Measurements from ENCODE around the gene SHROOM4.

The SHROOM4 gene

GRCh38 chrX:50705042-50705441, 109.0 kb downstream of the SHROOM4 start:
- no peak for DNase-seq

GRCh38 chrX:50704360-50704759, 109.6 kb downstream of the SHROOM4 start:
- no peak for DNase-seq

GRCh38 chrX:50700921-50701320, 113.1 kb downstream of the SHROOM4 start:
- no peak for DNase-seq

- no peak for DNase-seq
These were observed 115.0 kb downstream of the SHROOM4 start for GRCh38 chrX:50698944-50699343.

GRCh38 chrX:50697691-50698090, 116.3 kb downstream of the SHROOM4 start:
- DNase-seq: no peak

- DNase-seq: no peak
These were observed 122.2 kb downstream of the SHROOM4 start for GRCh38 chrX:50691820-50692219.

GRCh38 chrX:50684871-50685270, 129.1 kb downstream of the SHROOM4 start:
- no peak for DNase-seq

GRCh38 chrX:50680990-50681389, 133.0 kb downstream of the SHROOM4 start:
- DNase-seq: no peak

- no peak for DNase-seq
These were observed 136.2 kb downstream of the SHROOM4 start for GRCh38 chrX:50677789-50678188.

GRCh38 chrX:50671661-50672060, 142.3 kb downstream of the SHROOM4 start:
- no peak for DNase-seq

- DNase-seq: no peak
These were observed 145.1 kb downstream of the SHROOM4 start for GRCh38 chrX:50668860-50669259.

GRCh38 chrX:50648156-50648555, 165.8 kb downstream of the SHROOM4 start:
- no peak for DNase-seq

GRCh38 chrX:50644496-50644895, 169.5 kb downstream of the SHROOM4 start:
- no peak for DNase-seq

GRCh38 chrX:50643525-50644137, 170.4 kb downstream of the SHROOM4 start:
- no peak for DNase-seq

GRCh38 chrX:50638123-50638522, 175.9 kb downstream of the SHROOM4 start:
- DNase-seq: no peak

- DNase-seq: no peak
These were observed 178.1 kb downstream of the SHROOM4 start for GRCh38 chrX:50635817-50636365.

- DNase-seq: no peak
These were observed 178.8 kb downstream of the SHROOM4 start for GRCh38 chrX:50635162-50635561.

- no peak for DNase-seq
These were observed 184.2 kb downstream of the SHROOM4 start for GRCh38 chrX:50629774-50630173.

GRCh38 chrX:50627696-50628095, 186.3 kb downstream of the SHROOM4 start:
- DNase-seq: no peak

- no peak for DNase-seq
These were observed 187.6 kb downstream of the SHROOM4 start for GRCh38 chrX:50626432-50626831.

- DNase-seq: no peak
These were observed 191.2 kb downstream of the SHROOM4 start for GRCh38 chrX:50622751-50623150.

- DNase-seq: no peak
These were observed 195.0 kb downstream of the SHROOM4 start for GRCh38 chrX:50618788-50619558.

GRCh38 chrX:50617183-50617582, 196.8 kb downstream of the SHROOM4 start:
- no peak for DNase-seq

- no peak for DNase-seq
These were observed 198.3 kb downstream of the SHROOM4 start for GRCh38 chrX:50615570-50616158.

Data from stimulated activated CD4-positive, alpha-beta T cell treated with anti-CD3 and anti-CD28 coated beads, Interleukin-1b, Interleukin-23, amount 100 ng/mL, for 48 hours (primary cell).